NCI-H82 treated with DMSO at 0.1 percent for 48 hours (cell line): ENCODE measurements around the gene DOCK6.

Experiments
- DNase-seq: peaks from one replicate; lab custom pipeline; 2025; ENCODE audit not compliant: unreplicated experiment; lab: John Stamatoyannopoulos, UW

Gene DOCK6

GRCh38 chr19:11274533-11275086 lies 12.3 kb upstream of the DOCK6 start:
- no peak for DNase-seq

GRCh38 chr19:11273989-11274388 lies 11.7 kb upstream of the DOCK6 start:
- no peak for DNase-seq

GRCh38 chr19:11273296-11273695 lies 11.0 kb upstream of the DOCK6 start:
- DNase-seq, result no peak

GRCh38 chr19:11269408-11269807 lies 7.1 kb upstream of the DOCK6 start:
- DNase-seq, result no peak

GRCh38 chr19:11268783-11269267 lies 6.5 kb upstream of the DOCK6 start:
- no peak for DNase-seq

- DNase-seq, result no peak
Observed at GRCh38 chr19:11267316-11268085, 5.2 kb upstream of the DOCK6 start.

GRCh38 chr19:11265785-11266236 lies 3.5 kb upstream of the DOCK6 start:
- DNase-seq, result no peak

GRCh38 chr19:11265177-11265784 lies 3.0 kb upstream of the DOCK6 start:
- DNase-seq, result no peak

GRCh38 chr19:11264452-11265176 lies 2.3 kb upstream of the DOCK6 start:
- DNase-seq, result no peak

- DNase-seq, result no peak
Observed at GRCh38 chr19:11263726-11264125, 1.4 kb upstream of the DOCK6 start.

GRCh38 chr19:11261431-11261970 lies 823 bp downstream of the DOCK6 start:
- no peak for DNase-seq

- no peak for DNase-seq
Observed at GRCh38 chr19:11260996-11261395, 1.3 kb downstream of the DOCK6 start.

GRCh38 chr19:11257846-11258380 lies 4.4 kb downstream of the DOCK6 start:
- DNase-seq, result no peak

GRCh38 chr19:11256189-11256588 lies 6.1 kb downstream of the DOCK6 start:
- no peak for DNase-seq

GRCh38 chr19:11254666-11255065 lies 7.7 kb downstream of the DOCK6 start:
- DNase-seq, result no peak

- DNase-seq, result no peak
Observed at GRCh38 chr19:11252665-11253355, 9.5 kb downstream of the DOCK6 start.

GRCh38 chr19:11251650-11252314 lies 10.5 kb downstream of the DOCK6 start:
- no peak for DNase-seq

GRCh38 chr19:11251217-11251616 lies 11.1 kb downstream of the DOCK6 start:
- DNase-seq, result no peak

GRCh38 chr19:11248852-11249251 lies 13.5 kb downstream of the DOCK6 start:
- no peak for DNase-seq

GRCh38 chr19:11247934-11248333 lies 14.4 kb downstream of the DOCK6 start:
- no peak for DNase-seq
